Suprapubic skin (tissue), 4 donors: Measurements from ENCODE around the gene MOSMO. TPM values are rescaled to one million over a fixed set of nuclear protein-coding genes. Genes with fewer than 3 reads are reported as not detected.
"Not testable (repeated sequence)": the region's sequence is repeated elsewhere in the genome, so short reads cannot be mapped to it uniquely, and the experiment has no call there.

ENCODE experiments used
- DNase-seq, 2 donors: peaks; one replicate each; pipeline ENCODE4 v3.0.0-alpha.2; 2019; ENCODE audit warnings: low spot score in 2 of 2
- H3K27ac ChIP-seq: fragments of 200-600 bp; sonication (generic); one replicate; pipeline ENCODE4 v1.5.1; 2019
- H3K27me3 ChIP-seq: fragments of 200-600 bp; sonication (generic); one replicate; pipeline ENCODE4 v1.5.1; 2019
- H3K36me3 ChIP-seq: fragments of 200-600 bp; sonication (generic); one replicate; pipeline ENCODE4 v1.5.1; 2019
- H3K4me1 ChIP-seq: fragments of 200-600 bp; sonication (generic); one replicate; pipeline ENCODE4 v1.5.1; 2019
- H3K4me3 ChIP-seq: fragments of 200-600 bp; sonication (generic); one replicate; pipeline ENCODE4 v1.5.1; 2019; ENCODE audit warnings: mild to moderate bottlenecking
- H3K9me3 ChIP-seq: fragments of 200-600 bp; sonication (generic); one replicate; pipeline ENCODE4 v1.5.1; 2019
- CTCF ChIP-seq, 2 donors: fragments of 200-600 bp in 1 of 2; fragments of 450-650 bp in 1 of 2; sonication (generic) in 1 of 2; IDR thresholded peaks; one replicate each; pipeline ENCODE4 v1.5.1; 2016 to 2019; ENCODE audit warnings: antibody characterized with exemption in 2 of 2, mild to moderate bottlenecking in 1 of 2, moderate library complexity in 1 of 2
- EP300 ChIP-seq: sonication (generic); formaldehyde crosslinking; IDR thresholded peaks from one replicate; pipeline ENCODE4 v1.6.1; 2017; ENCODE audit warnings: antibody characterized with exemption
- POLR2A ChIP-seq, 2 donors: fragments of 450-650 bp; IDR thresholded peaks; one replicate each; pipeline ENCODE4 v1.6.1; 2017; ENCODE audit warnings: antibody characterized with exemption in 2 of 2, mild to moderate bottlenecking in 2 of 2, moderate library complexity in 2 of 2
- POLR2AphosphoS5 ChIP-seq, 3 donors: sonication (generic); formaldehyde crosslinking; IDR thresholded peaks; one replicate each; pipeline ENCODE4 v1.6.1; 2017; ENCODE audit warnings: antibody characterized with exemption in 3 of 3
- WGBS: methylation state at CpG from one replicate; pipeline ENCODE4 v1.1.5; 2018; 5-methylcytosine and 5-hydroxymethylcytosine counted together
- total RNA-seq, 4 donors: library from RNA; depleted of rRNA; stranded (reverse); fragments of >200 nt; gene quantifications; one replicate each; pipeline ENCODE4 v1.1.0, GENCODE V29; 2016

The MOSMO gene
- total RNA-seq, 4 donors from 2014 or later = 11.9 to 32.7 (median 16.7) TPM

GRCh38 chr16:22122239-22122638 is 114.3 kb downstream of the MOSMO start:
- Histone ChIP-seq H3K9me3 (no peaks in the 10 kb centered on the region), H3K36me3 (no peaks in the 10 kb centered on the region), H3K27me3 (no peaks in the 10 kb centered on the region), H3K4me1 (no peaks in the 10 kb centered on the region), H3K27ac (no peak overlapping the region), H3K4me3 (no peak overlapping the region)
- DNase-seq = no peak
- TF ChIP-seq POLR2AphosphoS5 (IDR thresholded peaks at IDR 0.05) (no peak), EP300 (no peak), CTCF (IDR thresholded peaks at IDR 0.05) (no peak), POLR2A (IDR thresholded peaks at IDR 0.05) (no peak)

GRCh38 chr16:22123146-22123545 is 115.2 kb downstream of the MOSMO start:
- Histone ChIP-seq H3K4me3 (no peak overlapping the region), H3K27ac (no peak overlapping the region), H3K27me3 (no peaks in the 10 kb centered on the region), H3K36me3 (no peaks in the 10 kb centered on the region), H3K4me1 (no peaks in the 10 kb centered on the region), H3K9me3 (no peaks in the 10 kb centered on the region)
- TF ChIP-seq POLR2A (IDR thresholded peaks at IDR 0.05) = no peak
- no peak for DNase-seq
- WGBS = 52% methylated on average over 3 of the region's 3 CpGs

- Histone ChIP-seq H3K27me3 (no peaks in the 10 kb centered on the region), H3K27ac (no peak overlapping the region), H3K36me3 (no peaks in the 10 kb centered on the region), H3K4me1 (no peaks in the 10 kb centered on the region), H3K9me3 (no peaks in the 10 kb centered on the region), H3K4me3 (no peak overlapping the region)
- 90% methylated on average over 7 of the region's 7 CpGs for WGBS
- DNase-seq = no peak
- TF ChIP-seq POLR2A (IDR thresholded peaks at IDR 0.05) (no peak), POLR2AphosphoS5 (IDR thresholded peaks at IDR 0.05) (no peak), EP300 (no peak), CTCF (IDR thresholded peaks at IDR 0.05) (no peak)
Observed at GRCh38 chr16:22123759-22124490, 116.0 kb downstream of the MOSMO start.

GRCh38 chr16:22124583-22125284 is 116.8 kb downstream of the MOSMO start:
- H3K27me3 ChIP-seq = no peaks in the 10 kb centered on the region
- DNase-seq = no peak
- H3K4me3 ChIP-seq = no peak overlapping the region
- no peaks in the 10 kb centered on the region for H3K36me3 ChIP-seq
- WGBS = 93% methylated on average over 6 of the region's 6 CpGs
- no peaks in the 10 kb centered on the region for H3K9me3 ChIP-seq
- H3K4me1 ChIP-seq = no peaks in the 10 kb centered on the region
- TF ChIP-seq EP300 (no peak), CTCF (IDR thresholded peaks at IDR 0.05) (no peak), POLR2A (IDR thresholded peaks at IDR 0.05) (no peak), POLR2AphosphoS5 (IDR thresholded peaks at IDR 0.05) (no peak)
- H3K27ac ChIP-seq = no peak overlapping the region

- Histone ChIP-seq H3K4me3 (no peak overlapping the region), H3K27me3 (no peaks in the 10 kb centered on the region), H3K9me3 (no peaks in the 10 kb centered on the region), H3K4me1 (no peaks in the 10 kb centered on the region), H3K27ac (no peak overlapping the region), H3K36me3 (no peaks in the 10 kb centered on the region)
- TF ChIP-seq CTCF (IDR thresholded peaks at IDR 0.05) (no peak), POLR2AphosphoS5 (IDR thresholded peaks at IDR 0.05) (no peak), POLR2A (IDR thresholded peaks at IDR 0.05) (no peak), EP300 (no peak)
- no peak for DNase-seq
- WGBS = 91% methylated on average over 15 of the region's 15 CpGs
Observed at GRCh38 chr16:22126037-22126558, 118.2 kb downstream of the MOSMO start.

GRCh38 chr16:22128537-22128936 is 120.6 kb downstream of the MOSMO start:
- not testable (repeated sequence) for H3K4me1 ChIP-seq, H3K4me3 ChIP-seq, H3K9me3 ChIP-seq, DNase-seq, H3K27me3 ChIP-seq, H3K27ac ChIP-seq, H3K36me3 ChIP-seq
- WGBS = 91% methylated on average over 1 of the region's 1 CpG
